Osteoblast (primary cell): ENCODE results near the gene GABRG3. TPM values are rescaled to one million over a fixed set of nuclear protein-coding genes. Genes with fewer than 3 reads are reported as not detected.

Source experiments
- DNase-seq: peaks from one replicate; pipeline ENCODE4 v3.0.0; 2011; ENCODE audit warnings: low spot score, mixed read lengths; ENCODE audit not compliant: insufficient read length; ENCODE audit errors: missing footprints
- H2AFZ ChIP-seq: 2 replicates; pipeline ENCODE4 v1.6.0; 2011; ENCODE audit warnings: mild to moderate bottlenecking, low read length
- H3K27ac ChIP-seq: 2 replicates; pipeline ENCODE4 v1.5.1; 2011; ENCODE audit warnings: mild to moderate bottlenecking, low read depth, low read length, moderate library complexity
- H3K27me3 ChIP-seq: 2 replicates; pipeline ENCODE4 v1.6.0; 2012; ENCODE audit warnings: mild to moderate bottlenecking, control low read depth, inconsistent platforms, low read length, moderate library complexity; ENCODE audit not compliant: insufficient read depth
- H3K36me3 ChIP-seq: 2 replicates; pipeline ENCODE4 v1.5.1; 2011; ENCODE audit warnings: mild to moderate bottlenecking, low read length, control low read depth, moderate library complexity; ENCODE audit not compliant: insufficient read depth
- H3K4me1 ChIP-seq: 2 replicates; pipeline ENCODE4 v1.5.1; 2011; ENCODE audit warnings: mild to moderate bottlenecking, low read length, control low read depth, moderate library complexity; ENCODE audit not compliant: insufficient read depth
- H3K4me2 ChIP-seq: 2 replicates; pipeline ENCODE4 v1.6.0; 2011; ENCODE audit warnings: mild to moderate bottlenecking, low read length; ENCODE audit not compliant: insufficient read depth
- H3K4me3 ChIP-seq: fragments of 200-600 bp; sonication (generic); 3 replicates; pipeline ENCODE4 v1.5.1; 2012; ENCODE audit warnings: mild to moderate bottlenecking, low read length, inconsistent platforms; ENCODE audit not compliant: insufficient read depth
- H3K79me2 ChIP-seq: 2 replicates; pipeline ENCODE4 v1.6.0; 2012; ENCODE audit warnings: mild to moderate bottlenecking, low read length, control low read depth, inconsistent platforms; ENCODE audit not compliant: insufficient read depth
- H3K9me3 ChIP-seq: 2 replicates; pipeline ENCODE4 v1.5.1; 2011; ENCODE audit warnings: low read depth, low read length, control low read depth
- H4K20me1 ChIP-seq: 2 replicates; pipeline ENCODE4 v1.6.0; 2012; ENCODE audit warnings: mild to moderate bottlenecking, low read length, control low read depth; ENCODE audit not compliant: insufficient read depth
- CTCF ChIP-seq: IDR thresholded peaks from 2 replicates; pipeline ENCODE4 v1.5.1; 2011; ENCODE audit warnings: mild to moderate bottlenecking, low read depth, low read length, moderate library complexity; ENCODE audit errors: extremely low read depth
- total RNA-seq: library from RNA; depleted of rRNA; stranded (reverse); fragments of >200 nt; gene quantifications from 2 replicates; pipeline ENCODE4 v1.2.3, GENCODE V29; 2012

GABRG3 gene
- total RNA-seq, 1 donor = not detected

GRCh38 chr15:27248251-27248650, 277.3 kb downstream of the GABRG3 start:
- Histone ChIP-seq H3K27me3 (no peaks in the 10 kb centered on the region), H3K4me2 (no peak overlapping the region), H4K20me1 (no peaks in the 10 kb centered on the region), H3K4me1 (no peaks in the 10 kb centered on the region), H3K36me3 (no peaks in the 10 kb centered on the region), H3K4me3 (no peak overlapping the region), H3K9me3 (no peaks in the 10 kb centered on the region), H3K79me2 (no peaks in the 10 kb centered on the region), H3K27ac (no peak overlapping the region), H2AFZ (no peak overlapping the region)
- DNase-seq = no peak
- no peak for TF ChIP-seq CTCF

GRCh38 chr15:27249046-27249759, 278.2 kb downstream of the GABRG3 start:
- Histone ChIP-seq H2AFZ (no peak overlapping the region), H3K4me3 (no peak overlapping the region), H3K9me3 (no peaks in the 10 kb centered on the region), H3K79me2 (no peaks in the 10 kb centered on the region), H3K4me2 (no peak overlapping the region), H4K20me1 (no peaks in the 10 kb centered on the region), H3K27ac (no peak overlapping the region), H3K4me1 (no peaks in the 10 kb centered on the region), H3K36me3 (no peaks in the 10 kb centered on the region), H3K27me3 (no peaks in the 10 kb centered on the region)
- DNase-seq = no peak
- TF ChIP-seq CTCF = no peak

GRCh38 chr15:27249760-27250109, 278.8 kb downstream of the GABRG3 start:
- no peak for DNase-seq
- no peaks in the 10 kb centered on the region for H3K79me2 ChIP-seq
- no peak overlapping the region for H3K27ac ChIP-seq
- H3K27me3 ChIP-seq = no peaks in the 10 kb centered on the region
- H3K4me2 ChIP-seq = no peak overlapping the region
- no peak for TF ChIP-seq CTCF
- H3K9me3 ChIP-seq = no peaks in the 10 kb centered on the region
- no peaks in the 10 kb centered on the region for H4K20me1 ChIP-seq
- no peak overlapping the region for H3K4me3 ChIP-seq
- no peaks in the 10 kb centered on the region for H3K36me3 ChIP-seq
- H3K4me1 ChIP-seq = no peaks in the 10 kb centered on the region
- no peak overlapping the region for H2AFZ ChIP-seq

- Histone ChIP-seq H3K27me3 (no peaks in the 10 kb centered on the region), H3K4me2 (no peak overlapping the region), H4K20me1 (no peaks in the 10 kb centered on the region), H3K79me2 (no peaks in the 10 kb centered on the region), H2AFZ (no peak overlapping the region), H3K9me3 (no peaks in the 10 kb centered on the region), H3K4me1 (no peaks in the 10 kb centered on the region), H3K36me3 (no peaks in the 10 kb centered on the region), H3K27ac (no peak overlapping the region), H3K4me3 (no peak overlapping the region)
- no peak for TF ChIP-seq CTCF
- DNase-seq = no peak
These were observed 279.2 kb downstream of the GABRG3 start for GRCh38 chr15:27250223-27250622.
